ENCODE data around the gene MYOD1.

DNA sequence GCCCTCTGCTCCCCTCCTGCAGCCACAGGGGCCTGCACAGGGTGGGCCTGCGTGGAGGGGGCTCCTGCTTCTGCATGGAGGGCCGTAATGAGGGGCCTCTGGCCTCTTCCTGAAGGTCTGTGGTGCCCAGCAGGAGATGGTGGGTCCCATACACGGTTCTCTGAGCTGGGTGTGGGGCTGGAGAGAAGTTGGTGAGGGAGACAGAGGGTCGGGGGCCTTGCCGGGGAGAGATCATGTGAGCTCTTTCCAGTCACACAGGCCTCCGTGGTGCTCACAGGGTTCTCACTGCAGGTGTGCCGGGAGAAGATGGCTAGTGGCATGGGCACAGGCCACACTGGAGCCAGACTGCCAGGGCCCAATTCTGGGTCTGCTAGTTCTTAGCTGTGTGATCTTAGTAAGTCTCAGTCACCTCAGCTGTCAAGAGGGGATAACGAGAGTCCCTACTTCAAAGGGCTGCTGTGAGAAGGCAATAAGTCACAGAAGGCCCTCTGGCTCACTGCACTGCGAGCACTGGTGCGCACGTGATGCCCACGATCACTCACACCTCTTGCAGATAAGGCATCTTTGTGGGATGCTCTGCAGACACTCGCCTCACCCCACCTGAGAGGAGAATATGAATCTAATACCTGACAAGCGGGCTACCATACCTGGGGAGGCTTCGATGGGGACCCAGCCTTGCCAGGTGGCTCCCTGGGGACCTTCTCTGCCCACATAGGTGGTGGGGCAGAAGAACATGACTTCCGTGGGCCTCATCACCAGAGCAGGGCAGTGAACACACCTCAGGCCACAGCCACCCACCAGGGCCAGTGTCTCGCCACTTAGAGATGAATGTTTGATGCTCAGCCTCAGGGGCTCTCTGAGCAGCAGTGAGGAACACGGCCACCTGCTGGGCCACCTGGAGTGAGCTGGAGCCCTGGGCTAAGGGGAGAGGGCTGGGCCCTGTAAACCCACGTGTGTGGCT lies 29.7 kb downstream of the MYOD1 start:
- TF ChIP-seq POLR2A (IDR thresholded peaks at IDR 0.05; ENCODE audit: low read depth) (no peak), CTCF (IDR thresholded peaks at IDR 0.05) (no peak), EP300 (IDR thresholded peaks at IDR 0.05) (no peak), POLR2AphosphoS5 (IDR thresholded peaks at IDR 0.05) (no peak)

Data from esophagus muscularis mucosa (tissue), 4 donors.